DND-41 (cell line): ENCODE measurements around the gene MAPKAPK3.

Source experiments
- ATAC-seq: fragments of 200-7000 bp; cut with Tn5 transposase; 3 replicates; pipeline ENCODE4 v1.9.1; 2021; ENCODE audit warnings: low read depth; ENCODE audit not compliant: insufficient read depth
- DNase-seq: peaks from one replicate; pipeline ENCODE4 v3.0.0-alpha.2; 2020
- H2AFZ ChIP-seq: 2 replicates; pipeline ENCODE4 v1.6.0; 2012; ENCODE audit warnings: low read depth, low read length
- H3K27ac ChIP-seq: 2 replicates; pipeline ENCODE4 v1.5.1; 2012; ENCODE audit warnings: low read length, inconsistent platforms
- H3K27me3 ChIP-seq: fragments of 200-600 bp; sonication (generic); 2 replicates; pipeline ENCODE4 v1.6.0; 2012; ENCODE audit warnings: low read length, mild to moderate bottlenecking, inconsistent platforms; ENCODE audit not compliant: insufficient read depth, poor library complexity
- H3K36me3 ChIP-seq: 2 replicates; pipeline ENCODE4 v1.5.1; 2012; ENCODE audit warnings: low read length, inconsistent platforms; ENCODE audit not compliant: insufficient read depth
- H3K4me1 ChIP-seq: 2 replicates; pipeline ENCODE4 v1.5.1; 2012; ENCODE audit warnings: mild to moderate bottlenecking, low read length; ENCODE audit not compliant: insufficient read depth
- H3K4me2 ChIP-seq: 2 replicates; pipeline ENCODE4 v1.6.0; 2012; ENCODE audit warnings: mild to moderate bottlenecking, moderate library complexity, low read length, inconsistent platforms; ENCODE audit not compliant: insufficient read depth
- H3K4me3 ChIP-seq, 2 experiments: fragments of 200-600 bp in 1 of 2; shearing (Covaris generic) in 1 of 2; 2 replicates each; pipeline ENCODE4 v1.5.1; 2012 to 2016; ENCODE audit warnings: inconsistent platforms in 2 of 2, low read length in 2 of 2, mild to moderate bottlenecking in 2 of 2, low read depth in 1 of 2, moderate library complexity in 1 of 2
- H3K79me2 ChIP-seq: 2 replicates; pipeline ENCODE4 v1.6.0; 2012; ENCODE audit warnings: low read length, inconsistent platforms; ENCODE audit not compliant: insufficient read depth
- H3K9ac ChIP-seq: 2 replicates; pipeline ENCODE4 v1.6.0; 2012; ENCODE audit warnings: low read depth, mild to moderate bottlenecking, inconsistent platforms, low read length, moderate library complexity
- H3K9me3 ChIP-seq: 2 replicates; pipeline ENCODE4 v1.5.1; 2012; ENCODE audit warnings: low read length, moderate library complexity, mild to moderate bottlenecking, inconsistent platforms; ENCODE audit not compliant: insufficient read depth, severe bottlenecking
- H4K20me1 ChIP-seq: 2 replicates; pipeline ENCODE4 v1.6.0; 2012; ENCODE audit warnings: low read length; ENCODE audit not compliant: insufficient read depth
- EZH2 ChIP-seq: IDR thresholded peaks from 3 replicates; pipeline ENCODE4 v1.6.1; 2012; ENCODE audit warnings: borderline replicate concordance, low read depth, mild to moderate bottlenecking, moderate library complexity, low read length, inconsistent platforms; ENCODE audit not compliant: severe bottlenecking
- TF ChIP-seq, protein P1 (sequence below): IDR thresholded peaks from 2 replicates; pipeline ENCODE4 v1.5.1; 2012; ENCODE audit warnings: borderline replicate concordance, low read length, moderate library complexity, mild to moderate bottlenecking; ENCODE audit not compliant: poor library complexity, severe bottlenecking; ENCODE audit errors: extremely low read depth

The MAPKAPK3 gene

DNA sequence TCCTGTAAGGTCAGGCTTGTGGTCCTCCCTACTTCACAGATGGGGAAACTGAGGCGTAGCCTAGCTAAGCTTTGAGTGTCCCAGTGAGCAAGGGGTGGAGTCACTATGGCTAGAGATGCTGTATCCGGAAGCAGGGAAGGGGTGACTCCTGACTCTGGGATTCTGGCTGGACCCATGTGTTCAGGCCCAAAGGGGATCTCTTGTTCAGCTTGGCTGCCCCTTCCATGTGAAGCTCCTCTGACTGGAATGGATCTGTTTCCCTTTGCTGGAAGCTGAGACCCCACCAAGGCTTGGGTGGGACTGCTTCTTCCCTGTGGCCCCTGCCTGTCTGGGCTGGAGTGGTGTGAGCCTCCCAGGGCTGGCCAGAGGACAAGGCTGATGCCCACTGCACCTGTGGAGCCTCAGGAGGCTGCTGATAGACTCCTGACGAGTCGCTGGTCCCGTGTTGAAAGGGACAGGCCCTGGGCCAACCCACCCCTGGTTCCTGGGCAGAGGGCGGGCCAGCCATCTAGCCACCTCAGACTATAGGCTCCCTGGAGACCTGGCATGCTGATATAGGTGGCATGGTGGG lies 1.0 kb downstream of the MAPKAPK3 start:
- no peak for TF ChIP-seq EZH2
- TF ChIP-seq, protein P1, sequence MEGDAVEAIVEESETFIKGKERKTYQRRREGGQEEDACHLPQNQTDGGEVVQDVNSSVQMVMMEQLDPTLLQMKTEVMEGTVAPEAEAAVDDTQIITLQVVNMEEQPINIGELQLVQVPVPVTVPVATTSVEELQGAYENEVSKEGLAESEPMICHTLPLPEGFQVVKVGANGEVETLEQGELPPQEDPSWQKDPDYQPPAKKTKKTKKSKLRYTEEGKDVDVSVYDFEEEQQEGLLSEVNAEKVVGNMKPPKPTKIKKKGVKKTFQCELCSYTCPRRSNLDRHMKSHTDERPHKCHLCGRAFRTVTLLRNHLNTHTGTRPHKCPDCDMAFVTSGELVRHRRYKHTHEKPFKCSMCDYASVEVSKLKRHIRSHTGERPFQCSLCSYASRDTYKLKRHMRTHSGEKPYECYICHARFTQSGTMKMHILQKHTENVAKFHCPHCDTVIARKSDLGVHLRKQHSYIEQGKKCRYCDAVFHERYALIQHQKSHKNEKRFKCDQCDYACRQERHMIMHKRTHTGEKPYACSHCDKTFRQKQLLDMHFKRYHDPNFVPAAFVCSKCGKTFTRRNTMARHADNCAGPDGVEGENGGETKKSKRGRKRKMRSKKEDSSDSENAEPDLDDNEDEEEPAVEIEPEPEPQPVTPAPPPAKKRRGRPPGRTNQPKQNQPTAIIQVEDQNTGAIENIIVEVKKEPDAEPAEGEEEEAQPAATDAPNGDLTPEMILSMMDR, result no peak
- H3K4me1 ChIP-seq, result peaks cover 90% of the 10 kb centered on the region
- peak overlapping the region; percentile 92 for H3K4me2 ChIP-seq
- H3K9me3 ChIP-seq, result no peaks in the 10 kb centered on the region
- H2AFZ ChIP-seq, result peak overlapping the region; percentile 62; the same call in 1 of the 2 replicates
- peaks cover 68% of the 10 kb centered on the region for H3K36me3 ChIP-seq
- ATAC-seq (peak; percentile 18), DNase-seq (peak; percentile 76)
- H4K20me1 ChIP-seq, result peaks cover 22% of the 10 kb centered on the region
- peak overlapping the region; percentile 83 for H3K27ac ChIP-seq
- H3K4me3 ChIP-seq, result peak overlapping the region; percentile 48 to 67
- peaks cover 92% of the 10 kb centered on the region for H3K79me2 ChIP-seq
- peak overlapping the region; percentile 93 for H3K9ac ChIP-seq
- no peaks in the 10 kb centered on the region for H3K27me3 ChIP-seq

DNA sequence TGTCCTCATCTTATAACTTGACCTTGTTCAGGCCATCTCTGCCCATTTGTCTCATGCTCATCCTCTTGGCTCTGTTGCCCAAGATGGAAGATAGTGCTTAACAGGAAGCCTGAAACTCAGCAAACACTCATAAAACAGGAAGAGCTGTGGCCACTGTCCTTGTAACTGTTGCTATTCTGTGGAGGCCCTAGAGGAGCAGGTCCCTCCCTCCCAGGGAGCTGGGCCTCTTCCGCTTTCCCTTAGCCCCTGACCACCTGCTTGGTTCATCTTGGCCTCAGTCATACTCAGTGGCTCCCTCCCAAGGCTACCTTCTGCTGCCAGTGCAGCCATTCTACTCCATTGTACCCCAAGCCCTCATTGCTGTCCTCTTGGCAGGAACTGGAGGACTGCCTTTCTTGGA lies 3.5 kb downstream of the MAPKAPK3 start:
- H3K4me2 ChIP-seq, result peak overlapping the region; percentile 92
- peak overlapping the region; percentile 93 for H3K9ac ChIP-seq
- H3K9me3 ChIP-seq, result no peaks in the 10 kb centered on the region
- H3K36me3 ChIP-seq, result peaks cover 65% of the 10 kb centered on the region
- H3K27ac ChIP-seq, result peak overlapping the region; percentile 77
- peak; percentile 48 for DNase-seq
- H3K27me3 ChIP-seq, result no peaks in the 10 kb centered on the region
- H4K20me1 ChIP-seq, result peaks cover 21% of the 10 kb centered on the region
- H3K4me3 ChIP-seq, result peak overlapping the region in 1 of 2 experiments; percentile 56; a peak in 2 of 4 replicates
- H3K4me1 ChIP-seq, result peaks cover 90% of the 10 kb centered on the region
- peaks cover 92% of the 10 kb centered on the region for H3K79me2 ChIP-seq
- no peak for TF ChIP-seq EZH2
- TF ChIP-seq, protein P1, result no peak
- no peak overlapping the region for H2AFZ ChIP-seq
- ATAC-seq, result no peak

DNA sequence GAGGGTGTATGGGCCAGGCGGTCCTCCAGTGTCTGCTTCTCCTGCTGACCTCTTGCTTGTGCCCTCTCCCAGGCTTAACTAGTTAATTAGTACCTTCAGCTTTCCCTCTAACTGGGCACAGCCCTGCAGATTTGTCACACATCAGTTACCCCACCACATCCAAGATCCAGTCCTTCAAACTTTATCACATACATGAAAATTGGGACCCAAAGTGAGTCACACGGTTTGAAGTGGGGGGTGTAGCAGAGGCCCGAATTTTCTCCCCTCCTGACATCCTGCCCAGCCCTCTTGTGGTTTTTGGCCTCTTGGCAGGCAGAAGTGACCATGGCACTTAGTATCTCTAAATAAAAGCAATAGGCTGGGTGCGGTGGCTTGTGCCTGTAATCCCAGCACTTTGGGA lies 3.9 kb downstream of the MAPKAPK3 start:
- Histone ChIP-seq H3K4me3 (peak overlapping the region in 1 of 2 experiments; percentile 56; a peak in 2 of 4 replicates), H3K4me1 (peaks cover 90% of the 10 kb centered on the region), H3K27ac (peak overlapping the region; percentile 77), H3K79me2 (peaks cover 92% of the 10 kb centered on the region), H4K20me1 (peaks cover 19% of the 10 kb centered on the region), H3K36me3 (peaks cover 69% of the 10 kb centered on the region), H3K4me2 (peak overlapping the region; percentile 92), H2AFZ (no peak overlapping the region), H3K9me3 (no peaks in the 10 kb centered on the region), H3K9ac (peak overlapping the region; percentile 93), H3K27me3 (no peaks in the 10 kb centered on the region)
- TF ChIP-seq EZH2, result no peak
- TF ChIP-seq, protein P1, result no peak
- ATAC-seq (no peak), DNase-seq (no peak)

DNA sequence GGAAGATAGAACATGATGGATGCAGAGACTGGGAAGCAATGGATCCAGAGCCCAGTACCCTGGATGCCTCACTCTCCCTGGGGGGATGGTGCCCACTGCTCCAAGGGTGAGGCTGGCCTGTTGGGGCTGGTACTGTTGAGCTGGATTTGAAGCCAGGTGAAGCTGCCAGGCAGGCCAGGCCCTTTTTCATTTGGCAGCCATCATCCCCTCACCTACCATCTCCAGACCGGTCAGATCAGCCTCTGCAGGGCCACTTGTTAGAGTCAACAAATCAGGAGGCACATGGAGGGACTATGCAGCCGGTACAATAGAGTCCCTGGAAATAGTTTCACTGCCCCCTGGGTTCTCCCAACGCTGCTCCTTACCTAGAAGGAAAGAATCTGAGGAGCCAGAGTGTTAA lies 5.9 kb downstream of the MAPKAPK3 start:
- no peaks in the 10 kb centered on the region for H3K27me3 ChIP-seq
- peak overlapping the region; percentile 98 for H3K27ac ChIP-seq
- H3K79me2 ChIP-seq, result peaks cover 98% of the 10 kb centered on the region
- TF ChIP-seq, protein P1, result peak; percentile 30
- no peak for TF ChIP-seq EZH2
- H3K9me3 ChIP-seq, result no peaks in the 10 kb centered on the region
- no peak overlapping the region for H2AFZ ChIP-seq
- peaks cover 99% of the 10 kb centered on the region for H3K4me1 ChIP-seq
- peaks cover 85% of the 10 kb centered on the region for H3K36me3 ChIP-seq
- peaks cover 32% of the 10 kb centered on the region for H4K20me1 ChIP-seq
- peak overlapping the region; percentile 56 for H3K4me2 ChIP-seq
- peak overlapping the region; percentile 56 for H3K9ac ChIP-seq
- ATAC-seq (no peak), DNase-seq (no peak)
- peak overlapping the region in 1 of 2 experiments; percentile 45; a peak in 2 of 4 replicates for H3K4me3 ChIP-seq
